ENCODE results near the gene LYRM4. TPM values are rescaled to one million over a fixed set of nuclear protein-coding genes. Genes with fewer than 3 reads are reported as not detected.

The LYRM4 gene
- polyA plus RNA-seq, 1 donor (not counting 4 experiments of a cell fraction or from before 2014, with no cell fraction given): 41.1 TPM

DNA sequence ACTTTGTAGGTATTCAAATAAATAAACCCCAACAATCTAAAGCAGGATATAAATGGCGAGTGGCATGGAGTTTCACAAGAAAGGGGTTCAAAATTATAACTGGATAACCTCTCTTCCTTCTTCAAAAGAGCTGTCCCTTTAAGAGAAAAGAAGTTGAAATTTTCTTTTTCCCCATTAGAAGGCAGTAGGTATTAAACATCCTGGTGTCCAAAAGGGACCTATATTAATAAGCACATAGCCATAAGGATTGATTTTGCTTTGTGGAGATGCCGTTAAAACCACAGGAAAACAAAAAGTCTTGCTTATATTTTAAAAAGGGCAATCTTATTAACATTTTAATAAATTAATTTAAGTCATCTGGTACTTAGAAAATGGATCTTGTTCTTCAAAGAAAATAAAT, 76.5 kb downstream of the LYRM4 start:
- Histone ChIP-seq H3K4me2 (ENCODE audit: control insufficient read depth, extremely low read depth, insufficient read depth, low read depth, low read length) (no peak overlapping the region), H4K20me1 (ENCODE audit: control insufficient read depth, extremely low read depth, insufficient read depth, low read length) (no peaks in the 10 kb centered on the region), H3K9me1 (ENCODE audit: control insufficient read depth, extremely low read depth, insufficient read depth, low read length) (no peaks in the 10 kb centered on the region), H3K27ac (ENCODE audit: control insufficient read depth, insufficient read depth, low read length) (no peak overlapping the region), H3K9me3 (ENCODE audit: control insufficient read depth, low read depth, low read length) (no peaks in the 10 kb centered on the region), H3K27me3 (ENCODE audit: control insufficient read depth, extremely low read depth, insufficient read depth, low read length) (no peaks in the 10 kb centered on the region), H3K4me3 (ENCODE audit: control insufficient read depth in 2 of 3, extremely low read depth in 1 of 3, insufficient read depth in 2 of 3, low read depth in 1 of 3, low read length in 3 of 3) (no peak overlapping the region), H3K36me3 (ENCODE audit: control insufficient read depth in 2 of 2, extremely low read depth in 1 of 2, insufficient read depth in 2 of 2, low read length in 2 of 2) (peaks cover 0 to 4% of the 10 kb centered on the region in 2 experiments), H3K79me2 (ENCODE audit: control insufficient read depth, insufficient read depth, low read length) (no peaks in the 10 kb centered on the region), H2AFZ (ENCODE audit: control insufficient read depth, low read length) (no peak overlapping the region), H3K4me1 (ENCODE audit: control insufficient read depth, extremely low read depth, insufficient read depth, low read length) (no peaks in the 10 kb centered on the region), H3K9ac (ENCODE audit: control insufficient read depth, extremely low read depth, insufficient read depth, low read length) (no peak overlapping the region)
- dilution Hi-C loops (cut with MboI; ENCODE audit: extremely low pct_ligation_motif_present, low sequenced_read_pairs): no loop called here
- FAIRE-seq (no peak), DNase-seq (ENCODE audit: low read depth, low spot score) (no peak)
- TF ChIP-seq, protein P1, sequence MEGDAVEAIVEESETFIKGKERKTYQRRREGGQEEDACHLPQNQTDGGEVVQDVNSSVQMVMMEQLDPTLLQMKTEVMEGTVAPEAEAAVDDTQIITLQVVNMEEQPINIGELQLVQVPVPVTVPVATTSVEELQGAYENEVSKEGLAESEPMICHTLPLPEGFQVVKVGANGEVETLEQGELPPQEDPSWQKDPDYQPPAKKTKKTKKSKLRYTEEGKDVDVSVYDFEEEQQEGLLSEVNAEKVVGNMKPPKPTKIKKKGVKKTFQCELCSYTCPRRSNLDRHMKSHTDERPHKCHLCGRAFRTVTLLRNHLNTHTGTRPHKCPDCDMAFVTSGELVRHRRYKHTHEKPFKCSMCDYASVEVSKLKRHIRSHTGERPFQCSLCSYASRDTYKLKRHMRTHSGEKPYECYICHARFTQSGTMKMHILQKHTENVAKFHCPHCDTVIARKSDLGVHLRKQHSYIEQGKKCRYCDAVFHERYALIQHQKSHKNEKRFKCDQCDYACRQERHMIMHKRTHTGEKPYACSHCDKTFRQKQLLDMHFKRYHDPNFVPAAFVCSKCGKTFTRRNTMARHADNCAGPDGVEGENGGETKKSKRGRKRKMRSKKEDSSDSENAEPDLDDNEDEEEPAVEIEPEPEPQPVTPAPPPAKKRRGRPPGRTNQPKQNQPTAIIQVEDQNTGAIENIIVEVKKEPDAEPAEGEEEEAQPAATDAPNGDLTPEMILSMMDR (optimal IDR thresholded peaks at IDR 0.05 in 1 of 3, IDR thresholded peaks at IDR 0.05 in 1 of 3, conservative IDR thresholded peaks at IDR 0.05 in 1 of 3; ENCODE audit: extremely low read depth in 1 of 3, insufficient read depth in 2 of 3, low read length in 3 of 3): no peak
- no peak for TF ChIP-seq EZH2 (IDR thresholded peaks at IDR 0.05; ENCODE audit: low read length)

GRCh38 chr6:5181510-5182317, 79.0 kb downstream of the LYRM4 start:
- Histone ChIP-seq H3K79me2 (ENCODE audit: control insufficient read depth, insufficient read depth, low read length) (no peaks in the 10 kb centered on the region), H3K4me1 (ENCODE audit: control insufficient read depth, extremely low read depth, insufficient read depth, low read length) (no peaks in the 10 kb centered on the region), H3K4me2 (ENCODE audit: control insufficient read depth, extremely low read depth, insufficient read depth, low read depth, low read length) (no peak overlapping the region), H2AFZ (ENCODE audit: control insufficient read depth, low read length) (no peak overlapping the region), H3K4me3 (ENCODE audit: control insufficient read depth in 2 of 3, extremely low read depth in 1 of 3, insufficient read depth in 2 of 3, low read depth in 1 of 3, low read length in 3 of 3) (no peak overlapping the region), H3K36me3 (ENCODE audit: control insufficient read depth in 2 of 2, extremely low read depth in 1 of 2, insufficient read depth in 2 of 2, low read length in 2 of 2) (peaks cover 0 to 4% of the 10 kb centered on the region in 2 experiments), H3K9me1 (ENCODE audit: control insufficient read depth, extremely low read depth, insufficient read depth, low read length) (no peaks in the 10 kb centered on the region), H3K27ac (ENCODE audit: control insufficient read depth, insufficient read depth, low read length) (no peak overlapping the region), H4K20me1 (ENCODE audit: control insufficient read depth, extremely low read depth, insufficient read depth, low read length) (no peaks in the 10 kb centered on the region), H3K9ac (ENCODE audit: control insufficient read depth, extremely low read depth, insufficient read depth, low read length) (no peak overlapping the region), H3K27me3 (ENCODE audit: control insufficient read depth, extremely low read depth, insufficient read depth, low read length) (no peaks in the 10 kb centered on the region), H3K9me3 (ENCODE audit: control insufficient read depth, low read depth, low read length) (no peaks in the 10 kb centered on the region)
- no peak for FAIRE-seq
- DNase-seq (ENCODE audit: low read depth, low spot score): no peak
- TF ChIP-seq EZH2 (IDR thresholded peaks at IDR 0.05; ENCODE audit: low read length): no peak
- TF ChIP-seq, protein P1 (optimal IDR thresholded peaks at IDR 0.05 in 1 of 3, IDR thresholded peaks at IDR 0.05 in 1 of 3, conservative IDR thresholded peaks at IDR 0.05 in 1 of 3; ENCODE audit: extremely low read depth in 1 of 3, insufficient read depth in 2 of 3, low read length in 3 of 3): no peak
- dilution Hi-C loops (cut with MboI; ENCODE audit: extremely low pct_ligation_motif_present, low sequenced_read_pairs): no loop called here
